SIG-M5 treated with dmso at 0.1 percent for 504 hours (cell line): ENCODE measurements around the gene IQCM.

Experiments used
- DNase-seq: peaks from one replicate; lab custom pipeline; 2025; ENCODE audit not compliant: unreplicated experiment; lab: John Stamatoyannopoulos, UW

IQCM gene

GRCh38 chr4:149713031-149713430, 102.6 kb downstream of the IQCM start:
- no peak for DNase-seq

DNA sequence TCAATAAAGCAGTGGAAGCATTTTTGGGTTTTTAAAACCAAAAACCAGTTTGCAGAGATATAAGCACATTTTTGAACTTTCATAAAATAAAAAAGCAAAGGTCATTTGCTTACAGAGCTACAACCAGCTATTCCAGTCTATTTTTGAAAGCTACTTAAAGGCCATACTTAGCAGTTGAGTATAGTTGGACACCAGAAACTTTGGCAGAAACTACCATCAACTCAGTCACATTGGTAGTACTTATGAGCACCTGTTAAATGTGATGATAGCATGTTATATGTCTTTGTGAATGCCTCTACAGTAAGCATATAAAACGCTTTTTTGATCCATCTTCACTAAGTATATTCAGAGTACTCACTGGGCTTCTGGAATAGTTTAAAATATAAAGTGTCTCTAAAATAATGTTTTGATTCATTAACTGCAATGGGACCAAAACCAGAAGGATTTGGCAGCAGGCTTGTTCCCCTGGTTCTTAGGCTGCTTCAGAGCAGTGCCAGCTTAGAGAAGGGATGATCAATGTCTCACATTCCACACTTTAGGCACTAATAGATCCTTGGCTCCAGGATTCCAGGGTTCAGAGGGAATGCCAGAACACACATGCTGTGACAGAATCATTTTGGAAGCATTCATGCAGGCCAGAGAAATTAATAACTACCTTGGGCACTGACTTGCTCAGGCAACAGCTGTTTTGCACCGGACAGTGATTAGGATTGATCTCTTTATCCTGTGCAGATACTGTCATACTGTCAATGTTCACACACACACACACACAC, 103.9 kb downstream of the IQCM start:
- DNase-seq, result no peak

DNA sequence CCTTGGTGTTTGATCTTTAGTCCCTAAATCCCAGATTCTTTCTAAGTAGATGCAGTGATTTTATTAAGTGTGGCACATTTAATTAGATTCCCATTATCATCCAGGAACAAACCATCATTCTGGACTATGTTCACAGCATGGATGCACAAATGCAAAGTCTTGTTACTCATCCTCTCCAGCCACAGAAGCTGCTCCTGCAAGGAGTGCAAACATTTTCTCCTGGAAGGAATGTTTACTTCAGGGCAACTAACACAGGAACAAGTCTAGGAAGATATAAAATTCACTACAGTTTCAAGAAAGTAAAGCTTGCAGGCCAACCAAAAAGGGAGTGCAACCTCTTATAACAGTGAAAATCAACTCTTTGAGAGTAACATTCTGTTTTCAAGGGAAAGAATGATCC, 106.0 kb downstream of the IQCM start:
- DNase-seq, result no peak

DNA sequence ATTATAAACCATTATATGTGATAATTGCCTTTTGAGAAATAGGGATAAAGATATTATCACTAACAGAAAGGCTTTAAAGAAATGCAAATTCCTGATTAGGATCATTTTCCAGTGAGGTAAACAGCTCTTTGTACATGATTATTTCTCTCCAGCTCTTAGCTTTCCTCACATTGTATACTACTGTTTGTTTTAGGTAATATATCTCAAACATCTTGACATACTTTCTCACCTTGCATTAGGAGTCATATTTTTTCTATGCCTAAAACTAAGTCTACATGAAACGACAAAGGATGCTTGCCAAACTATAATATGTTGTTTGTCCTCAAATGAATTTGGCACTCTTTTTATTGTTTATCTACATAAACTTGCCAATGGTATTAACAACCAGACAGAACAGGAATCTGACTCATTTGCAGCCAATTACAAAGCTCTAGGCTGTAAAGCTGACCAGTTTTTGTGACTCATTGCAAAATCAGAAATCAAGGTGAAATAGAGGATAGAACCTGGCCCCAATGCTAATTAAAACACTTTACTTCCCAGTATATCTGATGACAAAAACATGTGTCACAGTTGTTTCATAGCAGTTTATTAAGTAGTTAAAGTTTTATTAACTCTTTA, 107.0 kb downstream of the IQCM start:
- DNase-seq, result no peak

- no peak for DNase-seq
These were observed 107.8 kb downstream of the IQCM start for GRCh38 chr4:149707862-149708261.

DNA sequence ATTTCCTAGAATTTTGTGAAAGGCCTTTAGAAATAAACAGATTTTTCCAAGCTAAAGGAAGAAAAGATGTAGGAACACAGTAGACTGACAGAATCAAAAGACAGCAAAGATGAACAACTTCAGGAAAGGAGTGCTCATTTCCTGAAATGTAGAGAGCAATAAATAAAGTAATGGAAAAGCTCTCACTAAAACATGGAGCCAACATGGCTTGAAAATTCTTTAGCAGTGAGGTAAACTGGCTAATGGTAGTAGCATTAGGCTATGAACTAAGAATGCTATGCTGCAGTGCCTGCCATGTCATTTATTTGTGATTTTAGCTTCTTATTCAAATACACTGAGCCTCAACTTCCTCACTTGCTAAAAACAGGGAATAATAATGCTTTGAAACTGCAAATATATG, 108.7 kb downstream of the IQCM start:
- DNase-seq, result no peak

- no peak for DNase-seq
These were observed 113.0 kb downstream of the IQCM start for GRCh38 chr4:149702414-149703293.

GRCh38 chr4:149701435-149702156, 114.0 kb downstream of the IQCM start:
- no peak for DNase-seq

- no peak for DNase-seq
These were observed 115.4 kb downstream of the IQCM start for GRCh38 chr4:149700272-149700671.

DNA sequence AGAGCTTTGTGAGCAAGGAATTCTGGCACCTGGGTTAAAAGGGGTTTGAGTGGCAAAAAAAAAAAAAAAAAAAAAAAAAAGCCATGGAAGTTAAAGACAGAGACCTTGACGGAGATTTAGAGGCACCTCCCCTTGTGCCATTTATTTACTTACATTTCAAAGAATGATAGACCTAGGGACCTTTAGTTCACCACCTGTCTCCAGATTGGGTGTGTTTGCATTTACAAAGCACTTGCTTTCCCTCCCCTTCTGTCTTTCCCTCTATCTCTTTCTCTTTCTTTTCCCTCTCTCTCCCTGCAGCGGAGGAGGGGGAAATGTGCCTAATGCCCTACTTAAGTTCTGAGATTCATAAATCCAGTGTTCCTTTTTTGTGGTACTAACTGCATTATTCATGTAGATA, 116.0 kb downstream of the IQCM start:
- no peak for DNase-seq

- no peak for DNase-seq
These were observed 124.9 kb downstream of the IQCM start for GRCh38 chr4:149690726-149691125.

DNA sequence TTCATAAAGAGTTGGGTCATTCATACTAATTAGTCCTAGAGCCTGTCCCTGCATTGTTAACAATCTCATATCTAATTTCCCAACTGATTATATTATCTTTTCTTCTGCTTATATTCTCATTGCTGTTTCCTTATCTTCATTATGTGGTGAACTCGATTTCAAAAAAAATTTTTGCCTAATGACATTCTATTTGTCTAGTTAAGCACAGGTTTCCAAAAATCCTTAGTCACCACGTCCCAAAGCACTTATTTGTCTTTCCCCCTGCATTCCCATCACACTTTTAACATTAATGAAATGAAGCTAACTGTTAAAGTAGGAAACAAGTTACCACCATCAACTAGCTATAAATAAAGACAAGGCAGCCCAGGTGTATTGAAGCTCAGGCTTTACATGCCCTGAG, 131.1 kb downstream of the IQCM start:
- no peak for DNase-seq

GRCh38 chr4:149676076-149676475, 139.6 kb downstream of the IQCM start:
- peak; percentile 78 for DNase-seq

GRCh38 chr4:149645790-149646189, 169.9 kb downstream of the IQCM start:
- no peak for DNase-seq

GRCh38 chr4:149638073-149638472, 177.6 kb downstream of the IQCM start:
- DNase-seq, result no peak

DNA sequence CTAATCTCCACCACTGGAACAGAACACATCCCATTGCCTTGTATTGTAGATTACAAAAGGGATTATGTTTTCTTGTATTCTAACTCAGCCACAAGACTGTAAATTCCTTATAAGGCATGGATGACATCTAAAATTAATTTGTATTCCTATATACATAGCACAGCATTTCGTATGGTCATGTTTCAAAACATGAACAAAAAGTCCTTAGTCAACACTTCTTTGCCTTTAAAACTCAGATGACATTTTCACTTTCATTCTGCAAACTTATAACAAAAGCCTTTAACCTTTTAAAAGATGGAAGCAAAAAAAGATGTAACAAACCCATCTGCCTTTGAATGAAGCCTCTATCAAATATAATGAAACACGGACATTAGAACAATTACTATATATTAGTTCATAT, 181.3 kb downstream of the IQCM start:
- DNase-seq, result no peak

DNA sequence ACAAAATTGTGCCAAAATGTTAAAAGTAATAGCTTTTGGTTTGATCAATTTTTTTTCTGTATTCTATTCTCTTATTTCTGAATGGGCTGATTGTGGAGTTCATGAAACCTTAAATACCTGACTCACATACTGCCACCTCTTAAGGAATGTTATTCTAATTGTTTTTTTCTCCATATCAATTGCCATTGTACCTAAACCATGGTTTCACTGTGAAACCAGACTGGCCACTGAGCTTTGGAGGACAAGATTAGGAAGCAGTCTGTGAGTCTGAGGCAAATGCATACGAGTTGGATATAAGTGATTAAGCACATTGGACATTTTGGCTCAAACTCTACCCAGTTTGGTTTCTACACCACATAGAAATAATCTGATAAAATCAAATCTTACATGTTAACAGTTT, 184.0 kb downstream of the IQCM start:
- no peak for DNase-seq

DNA sequence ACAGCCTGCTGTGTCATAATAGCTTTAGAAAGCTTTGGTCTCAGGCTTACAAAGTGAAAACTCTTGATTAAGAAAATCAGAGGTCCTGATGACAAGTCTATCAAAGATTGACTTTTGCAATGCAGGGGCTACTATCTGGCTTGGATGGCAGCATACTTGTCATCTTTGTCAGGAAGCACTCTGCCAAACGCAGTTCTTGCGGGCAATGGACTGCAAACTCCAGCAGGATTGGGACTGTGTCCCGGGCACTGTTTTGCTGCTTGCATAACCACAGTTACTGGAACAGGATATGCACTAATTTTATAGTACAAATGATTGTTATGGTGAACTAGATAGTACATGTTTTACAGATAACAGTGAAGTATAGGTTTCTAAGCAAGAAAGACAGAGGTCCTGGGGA, 185.6 kb downstream of the IQCM start:
- DNase-seq, result no peak

- DNase-seq, result no peak
These were observed 209.9 kb downstream of the IQCM start for GRCh38 chr4:149605601-149606378.

- no peak for DNase-seq
These were observed 210.8 kb downstream of the IQCM start for GRCh38 chr4:149604827-149605226.
